Measurements from ENCODE around the gene RAVER2.

RAVER2 gene

DNA sequence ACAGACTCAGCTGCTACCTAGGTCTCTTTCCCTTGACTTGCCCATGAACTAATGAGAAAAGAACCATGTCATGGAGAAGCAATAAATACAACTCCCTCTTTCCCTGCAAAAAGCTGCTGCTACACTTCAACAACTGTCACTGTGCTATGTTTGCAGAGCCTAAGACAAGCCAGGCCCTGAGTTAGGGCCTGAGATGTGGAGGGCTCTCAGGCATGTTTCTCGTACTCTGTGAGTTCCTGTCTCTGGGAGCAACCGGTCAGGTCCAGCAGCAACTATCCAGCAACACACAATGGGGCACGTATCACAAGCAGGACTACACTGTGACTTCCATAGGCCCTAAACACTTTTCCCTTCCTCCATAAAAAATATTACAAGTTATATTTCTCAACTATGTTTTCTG is 129.8 kb downstream of the RAVER2 start:
- no peaks in the 10 kb centered on the region for H3K9me2 ChIP-seq (ENCODE audit: low read depth, low read length)
- H2AFZ ChIP-seq (ENCODE audit: low read length): no peak overlapping the region
- no peaks in the 10 kb centered on the region for H3K79me2 ChIP-seq (ENCODE audit: insufficient read depth, low read length)
- no peak overlapping the region for H3K9ac ChIP-seq (ENCODE audit: low read length)
- peaks cover 18% of the 10 kb centered on the region; the same call in 1 of the 2 replicates for H3K36me3 ChIP-seq (ENCODE audit: insufficient read depth, low read length)
- no peak overlapping the region for H3K4me3 ChIP-seq (ENCODE audit: low read depth, low read length, poor library complexity, severe bottlenecking)
- TF ChIP-seq, protein P1, sequence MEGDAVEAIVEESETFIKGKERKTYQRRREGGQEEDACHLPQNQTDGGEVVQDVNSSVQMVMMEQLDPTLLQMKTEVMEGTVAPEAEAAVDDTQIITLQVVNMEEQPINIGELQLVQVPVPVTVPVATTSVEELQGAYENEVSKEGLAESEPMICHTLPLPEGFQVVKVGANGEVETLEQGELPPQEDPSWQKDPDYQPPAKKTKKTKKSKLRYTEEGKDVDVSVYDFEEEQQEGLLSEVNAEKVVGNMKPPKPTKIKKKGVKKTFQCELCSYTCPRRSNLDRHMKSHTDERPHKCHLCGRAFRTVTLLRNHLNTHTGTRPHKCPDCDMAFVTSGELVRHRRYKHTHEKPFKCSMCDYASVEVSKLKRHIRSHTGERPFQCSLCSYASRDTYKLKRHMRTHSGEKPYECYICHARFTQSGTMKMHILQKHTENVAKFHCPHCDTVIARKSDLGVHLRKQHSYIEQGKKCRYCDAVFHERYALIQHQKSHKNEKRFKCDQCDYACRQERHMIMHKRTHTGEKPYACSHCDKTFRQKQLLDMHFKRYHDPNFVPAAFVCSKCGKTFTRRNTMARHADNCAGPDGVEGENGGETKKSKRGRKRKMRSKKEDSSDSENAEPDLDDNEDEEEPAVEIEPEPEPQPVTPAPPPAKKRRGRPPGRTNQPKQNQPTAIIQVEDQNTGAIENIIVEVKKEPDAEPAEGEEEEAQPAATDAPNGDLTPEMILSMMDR (IDR thresholded peaks at IDR 0.05; ENCODE audit: low read length): no peak
- TF ChIP-seq EZH2 (IDR thresholded peaks at IDR 0.05; ENCODE audit: borderline replicate concordance, low read length): no peak
- no peak overlapping the region for H3K27ac ChIP-seq (ENCODE audit: low read depth, low read length, poor library complexity, severe bottlenecking)
- no peaks in the 10 kb centered on the region for H3K27me3 ChIP-seq (ENCODE audit: insufficient read depth, low read length)
- H4K20me1 ChIP-seq (ENCODE audit: insufficient read depth, low read length): no peaks in the 10 kb centered on the region
- no peaks in the 10 kb centered on the region for H3K4me1 ChIP-seq (ENCODE audit: insufficient read depth, low read length, severe bottlenecking)
- no peaks in the 10 kb centered on the region for H3F3A ChIP-seq (ENCODE audit: insufficient read depth, low read length)
- no peaks in the 10 kb centered on the region for H3K9me3 ChIP-seq (ENCODE audit: low read length)
- H3K4me2 ChIP-seq (ENCODE audit: low read length): no peak overlapping the region

DNA sequence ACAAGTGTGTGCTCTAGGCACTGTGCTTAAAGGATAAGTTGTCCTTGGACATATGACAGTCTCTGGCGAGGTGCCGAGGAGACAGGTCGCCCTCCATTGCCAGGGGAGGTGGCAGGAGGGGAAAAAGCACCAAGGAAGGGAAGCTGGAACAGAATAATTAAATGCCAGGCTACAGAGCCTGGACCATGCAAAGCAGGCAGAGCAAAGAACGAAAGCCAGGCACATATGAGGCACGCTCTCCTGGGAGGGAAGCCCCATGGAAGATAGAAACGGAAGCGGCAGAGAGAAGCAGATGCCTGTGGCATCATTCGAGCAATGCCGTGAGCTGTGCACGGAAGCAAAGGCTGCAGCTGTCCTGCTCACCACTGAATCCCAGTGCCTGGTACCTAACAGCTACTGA is 130.2 kb downstream of the RAVER2 start:
- Histone ChIP-seq H3K4me1 (ENCODE audit: insufficient read depth, low read length, severe bottlenecking) (no peaks in the 10 kb centered on the region), H3K79me2 (ENCODE audit: insufficient read depth, low read length) (no peaks in the 10 kb centered on the region), H3K27me3 (ENCODE audit: insufficient read depth, low read length) (no peaks in the 10 kb centered on the region), H3K9me3 (ENCODE audit: low read length) (no peaks in the 10 kb centered on the region), H3K36me3 (ENCODE audit: insufficient read depth, low read length) (peaks cover 18% of the 10 kb centered on the region; the same call in 1 of the 2 replicates), H3K4me2 (ENCODE audit: low read length) (no peak overlapping the region), H3K27ac (ENCODE audit: low read depth, low read length, poor library complexity, severe bottlenecking) (no peak overlapping the region), H2AFZ (ENCODE audit: low read length) (no peak overlapping the region), H3K9ac (ENCODE audit: low read length) (no peak overlapping the region), H3F3A (ENCODE audit: insufficient read depth, low read length) (no peaks in the 10 kb centered on the region), H3K4me3 (ENCODE audit: low read depth, low read length, poor library complexity, severe bottlenecking) (no peak overlapping the region), H3K9me2 (ENCODE audit: low read depth, low read length) (no peaks in the 10 kb centered on the region), H4K20me1 (ENCODE audit: insufficient read depth, low read length) (no peaks in the 10 kb centered on the region)
- TF ChIP-seq, protein P1 (IDR thresholded peaks at IDR 0.05; ENCODE audit: low read length): no peak
- no peak for TF ChIP-seq EZH2 (IDR thresholded peaks at IDR 0.05; ENCODE audit: borderline replicate concordance, low read length)

DNA sequence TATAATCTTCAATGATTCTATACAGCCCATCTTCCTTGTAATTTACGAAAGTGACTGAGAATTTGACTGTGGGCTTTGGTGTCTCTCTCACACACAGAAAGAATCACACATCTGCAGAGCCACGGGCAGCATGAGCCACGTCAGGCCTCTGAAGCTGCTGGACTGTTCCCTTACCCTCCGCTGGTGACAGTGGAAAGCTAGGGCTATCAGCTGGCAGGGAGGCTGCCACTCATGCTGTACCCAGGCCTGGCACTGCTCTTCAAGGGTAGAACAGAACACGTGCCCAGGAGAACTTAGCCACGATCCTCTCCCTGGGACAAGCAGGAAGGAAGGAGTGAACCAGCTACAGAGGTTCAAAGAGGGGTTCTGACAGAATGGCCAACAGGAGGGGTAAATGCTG is 130.7 kb downstream of the RAVER2 start:
- TF ChIP-seq EZH2 (IDR thresholded peaks at IDR 0.05; ENCODE audit: borderline replicate concordance, low read length): no peak
- TF ChIP-seq, protein P1 (IDR thresholded peaks at IDR 0.05; ENCODE audit: low read length): no peak
- Histone ChIP-seq H3K4me2 (ENCODE audit: low read length) (no peak overlapping the region), H3K9ac (ENCODE audit: low read length) (no peak overlapping the region), H3K36me3 (ENCODE audit: insufficient read depth, low read length) (peaks cover 18% of the 10 kb centered on the region; the same call in 1 of the 2 replicates), H3K27me3 (ENCODE audit: insufficient read depth, low read length) (no peaks in the 10 kb centered on the region), H3K9me3 (ENCODE audit: low read length) (no peaks in the 10 kb centered on the region), H3K79me2 (ENCODE audit: insufficient read depth, low read length) (no peaks in the 10 kb centered on the region), H3K9me2 (ENCODE audit: low read depth, low read length) (no peaks in the 10 kb centered on the region), H3K27ac (ENCODE audit: low read depth, low read length, poor library complexity, severe bottlenecking) (no peak overlapping the region), H2AFZ (ENCODE audit: low read length) (no peak overlapping the region), H3K4me1 (ENCODE audit: insufficient read depth, low read length, severe bottlenecking) (no peaks in the 10 kb centered on the region), H4K20me1 (ENCODE audit: insufficient read depth, low read length) (no peaks in the 10 kb centered on the region), H3F3A (ENCODE audit: insufficient read depth, low read length) (no peaks in the 10 kb centered on the region), H3K4me3 (ENCODE audit: low read depth, low read length, poor library complexity, severe bottlenecking) (no peak overlapping the region)

Measured in OCI-LY1 (cell line).